Smooth muscle cell (in vitro differentiated cells): ENCODE data around the gene SBDS. TPM values are rescaled to one million over a fixed set of nuclear protein-coding genes. Genes with fewer than 3 reads are reported as not detected.

Experiments
- DNase-seq: peaks from one replicate; lab custom pipeline; 2025; ENCODE audit not compliant: unreplicated experiment; lab: John Stamatoyannopoulos, UW
- H2AFZ ChIP-seq: fragments of 200-600 bp; sonication (generic); 2 replicates; pipeline ENCODE4 v1.6.0; 2016; ENCODE audit warnings: antibody characterized with exemption, low read depth, mild to moderate bottlenecking
- H3F3A ChIP-seq: fragments of 200-600 bp; sonication (generic); 2 replicates; pipeline ENCODE4 v1.6.0; 2017; ENCODE audit warnings: antibody characterized with exemption, low read depth
- H3K27ac ChIP-seq: fragments of 200-600 bp; sonication (generic); 2 replicates; pipeline ENCODE4 v1.5.1; 2016; ENCODE audit warnings: low read depth, mild to moderate bottlenecking
- H3K27me3 ChIP-seq: fragments of 200-600 bp; sonication (generic); 2 replicates; pipeline ENCODE4 v1.6.1; 2016; ENCODE audit warnings: low read depth, mild to moderate bottlenecking
- H3K36me3 ChIP-seq: fragments of 200-600 bp; sonication (generic); 2 replicates; pipeline ENCODE4 v1.5.1; 2016; ENCODE audit warnings: low read depth
- H3K4me1 ChIP-seq: fragments of 200-600 bp; sonication (generic); 2 replicates; pipeline ENCODE4 v1.5.1; 2016; ENCODE audit warnings: low read depth
- H3K4me2 ChIP-seq: fragments of 200-600 bp; sonication (generic); 2 replicates; pipeline ENCODE4 v1.6.0; 2016; ENCODE audit warnings: mild to moderate bottlenecking
- H3K4me3 ChIP-seq: fragments of 200-600 bp; sonication (generic); 2 replicates; pipeline ENCODE4 v1.5.1; 2016; ENCODE audit warnings: mild to moderate bottlenecking
- H3K79me2 ChIP-seq: fragments of 200-600 bp; sonication (generic); 2 replicates; pipeline ENCODE4 v1.6.0; 2016; ENCODE audit warnings: low read depth, mild to moderate bottlenecking
- H3K9ac ChIP-seq: fragments of 200-600 bp; sonication (generic); 2 replicates; pipeline ENCODE4 v1.6.0; 2016; ENCODE audit warnings: low read depth
- H3K9me3 ChIP-seq: fragments of 200-600 bp; sonication (generic); replicated peaks from 2 replicates; pipeline ENCODE4 v1.5.1; 2016; ENCODE audit warnings: low read depth
- H4K20me1 ChIP-seq: fragments of 200-600 bp; sonication (generic); 2 replicates; pipeline ENCODE4 v1.6.0; 2016; ENCODE audit warnings: low read depth
- CTCF ChIP-seq: fragments of 200-600 bp; sonication (generic); IDR thresholded peaks from 2 replicates; pipeline ENCODE4 v1.5.1; 2017; ENCODE audit warnings: borderline replicate concordance, mild to moderate bottlenecking, antibody characterized with exemption; ENCODE audit not compliant: insufficient read depth, poor library complexity, severe bottlenecking
- WGBS: methylation state at CpG from one replicate; pipeline ENCODE4 v1.1.7; 2016; ENCODE audit warnings: low lambda C conversion rate; 5-methylcytosine and 5-hydroxymethylcytosine counted together
- polyA plus RNA-seq: library from polyadenylated mRNA; unstranded; fragments of >200 nt; fragmentation: Nextera tagmentation; extraction: Ambion mirVana; gene quantifications from 2 replicates; pipeline ENCODE4 v1.2.1, GENCODE V29; 2016
- small RNA-seq: library from RNA; depleted of rRNA; stranded (forward); fragments of <200 nt; gene quantifications from one replicate; pipeline ENCODE3, GENCODE V24; 2014
- total RNA-seq: library from RNA; depleted of rRNA; stranded (reverse); fragments of >200 nt; gene quantifications from 2 replicates; pipeline ENCODE4 v1.2.3, GENCODE V29; 2014

The SBDS gene
- total and polyA plus RNA-seq, 2 experiments from 2014 or later = 107 to 133 TPM

- Histone ChIP-seq H4K20me1 (peaks cover 92% of the 10 kb centered on the region), H3K9me3 (no peaks in the 10 kb centered on the region), H2AFZ (no peak overlapping the region), H3K9ac (no peak overlapping the region), H3K27ac (no peak overlapping the region), H3K4me2 (no peak overlapping the region), H3F3A (no peaks in the 10 kb centered on the region), H3K4me1 (no peaks in the 10 kb centered on the region), H3K79me2 (peaks cover 83% of the 10 kb centered on the region), H3K4me3 (no peak overlapping the region), H3K27me3 (no peaks in the 10 kb centered on the region), H3K36me3 (peaks cover 5% of the 10 kb centered on the region)
- no peak for TF ChIP-seq CTCF
- no peak for DNase-seq
- 97% methylated on average over 4 of the region's 4 CpGs for WGBS
These were observed 57.4 kb downstream of the SBDS start for GRCh38 chr7:66937940-66938339.

Small RNAs within 50 kb of the gene (small RNA-seq; reads per million reads assigned to genes)
- gene RN7SL43P = not detected

Other genes starting within 250 kb of the SBDS start
- gene TMEM248, start 74.4 kb downstream of the SBDS start, total RNA-seq = 68.2 and 79.6 TPM in 2 replicates
- gene TMEM248, start 74.4 kb downstream of the SBDS start, polyA plus RNA-seq = 75.1 and 83.1 TPM in 2 replicates
- 42.5 and 53.7 TPM in 2 replicates for gene TYW1, start 1.2 kb upstream of the SBDS start, total RNA-seq
- gene TYW1, start 1.2 kb upstream of the SBDS start, polyA plus RNA-seq = 12.4 and 14.3 TPM in 2 replicates